BE2C (cell line): Measurements from ENCODE around the gene KCNJ12.
A peak's percentile ranks its signal among the peaks of the same experiment; 100 is the strongest.

Experiments used
- DNase-seq: peaks from one replicate; pipeline ENCODE4 v3.0.0-alpha.2; 2020
- H3K27me3 ChIP-seq: fragments of 250-450 bp; sonication (Bioruptor Pico); 2 replicates; pipeline ENCODE4 v1.5.1; 2020; ENCODE audit warnings: mild to moderate bottlenecking
- H3K36me3 ChIP-seq: fragments of 250-450 bp; sonication (Bioruptor Pico); 2 replicates; pipeline ENCODE4 v1.5.1; 2020; ENCODE audit warnings: mild to moderate bottlenecking
- H3K4me1 ChIP-seq: fragments of 250-450 bp; sonication (Bioruptor Pico); 2 replicates; pipeline ENCODE4 v1.5.1; 2020
- H3K4me3 ChIP-seq: 2 replicates; pipeline ENCODE4 v1.5.1; 2011; ENCODE audit warnings: low read depth, low read length
- H3K9me3 ChIP-seq: fragments of 250-450 bp; sonication (Bioruptor Pico); 2 replicates; pipeline ENCODE4 v1.5.1; 2020
- CTCF ChIP-seq: IDR thresholded peaks from 2 replicates; pipeline ENCODE4 v1.5.1; 2012; ENCODE audit warnings: mild to moderate bottlenecking, low read depth, low read length

KCNJ12 gene

GRCh38 chr17:21373036-21373435 is 3.1 kb upstream of the KCNJ12 start:
- Histone ChIP-seq H3K4me1 (peaks cover 3% of the 10 kb centered on the region; the same call in 1 of the 2 replicates), H3K4me3 (no peak overlapping the region), H3K9me3 (no peaks in the 10 kb centered on the region), H3K27me3 (peaks cover 17% of the 10 kb centered on the region), H3K36me3 (no peaks in the 10 kb centered on the region)
- TF ChIP-seq CTCF = no peak
- DNase-seq = no peak

- H3K9me3 ChIP-seq = no peaks in the 10 kb centered on the region
- no peak for DNase-seq
- H3K27me3 ChIP-seq = peaks cover 21% of the 10 kb centered on the region
- no peak overlapping the region for H3K4me3 ChIP-seq
- H3K4me1 ChIP-seq = peaks cover 3% of the 10 kb centered on the region; the same call in 1 of the 2 replicates
- TF ChIP-seq CTCF = no peak
- H3K36me3 ChIP-seq = no peaks in the 10 kb centered on the region
These were observed 2.3 kb upstream of the KCNJ12 start for GRCh38 chr17:21373696-21374440.

- TF ChIP-seq CTCF = no peak
- no peaks in the 10 kb centered on the region for H3K9me3 ChIP-seq
- H3K4me1 ChIP-seq = peaks cover 3% of the 10 kb centered on the region; the same call in 1 of the 2 replicates
- peaks cover 21% of the 10 kb centered on the region for H3K27me3 ChIP-seq
- no peak for DNase-seq
- no peaks in the 10 kb centered on the region for H3K36me3 ChIP-seq
- H3K4me3 ChIP-seq = no peak overlapping the region
These were observed 1.6 kb upstream of the KCNJ12 start for GRCh38 chr17:21374441-21375161.

- Histone ChIP-seq H3K4me1 (peaks cover 3% of the 10 kb centered on the region; the same call in 1 of the 2 replicates), H3K27me3 (peaks cover 21% of the 10 kb centered on the region), H3K9me3 (no peaks in the 10 kb centered on the region), H3K4me3 (no peak overlapping the region), H3K36me3 (no peaks in the 10 kb centered on the region)
- TF ChIP-seq CTCF = no peak
- peak; percentile 59 for DNase-seq
These were observed 996 bp upstream of the KCNJ12 start for GRCh38 chr17:21375162-21375560.

GRCh38 chr17:21375757-21376080 is 438 bp upstream of the KCNJ12 start:
- Histone ChIP-seq H3K27me3 (peaks cover 21% of the 10 kb centered on the region), H3K4me3 (no peak overlapping the region; the same call in 1 of the 2 replicates), H3K4me1 (peaks cover 3% of the 10 kb centered on the region; the same call in 1 of the 2 replicates), H3K9me3 (no peaks in the 10 kb centered on the region), H3K36me3 (no peaks in the 10 kb centered on the region)
- TF ChIP-seq CTCF = no peak
- DNase-seq = no peak
